ENCODE measurements around the gene CAST.

DNA sequence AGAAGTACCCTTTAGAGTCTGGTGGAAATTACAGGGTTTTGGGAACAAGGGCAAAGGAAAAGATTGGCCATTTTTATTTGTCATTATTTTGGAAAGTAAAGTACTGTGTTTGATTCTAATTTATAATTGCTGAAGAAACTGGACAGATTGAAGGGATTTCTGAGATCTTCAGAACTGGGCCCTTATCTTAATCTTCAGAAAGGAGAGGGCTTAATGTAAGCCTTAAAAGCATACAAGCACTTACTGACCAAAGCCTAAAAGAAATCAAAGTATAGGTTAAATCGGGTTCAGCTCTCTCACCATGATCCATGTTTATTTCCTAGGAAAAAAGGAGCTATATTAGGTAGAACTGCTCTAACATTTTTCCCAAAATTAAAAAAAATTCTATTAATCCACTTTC lies 109.9 kb downstream of the CAST start:
- no peak for TF ChIP-seq POLR2A (IDR thresholded peaks at IDR 0.05; ENCODE audit: low read depth, low read length)
- TF ChIP-seq POLR2AphosphoS5 (IDR thresholded peaks at IDR 0.05; ENCODE audit: low read depth, low read length): no peak
- TF ChIP-seq TAF1 (IDR thresholded peaks at IDR 0.05; ENCODE audit: borderline replicate concordance, low read depth, low read length): no peak
